ENCODE data around the gene SLCO4A1. TPM values are rescaled to one million over a fixed set of nuclear protein-coding genes. Genes with fewer than 3 reads are reported as not detected.

SLCO4A1 gene
- total RNA-seq, 4 donors from 2014 or later: 24.3 to 73.7 (median 40.5) TPM

DNA sequence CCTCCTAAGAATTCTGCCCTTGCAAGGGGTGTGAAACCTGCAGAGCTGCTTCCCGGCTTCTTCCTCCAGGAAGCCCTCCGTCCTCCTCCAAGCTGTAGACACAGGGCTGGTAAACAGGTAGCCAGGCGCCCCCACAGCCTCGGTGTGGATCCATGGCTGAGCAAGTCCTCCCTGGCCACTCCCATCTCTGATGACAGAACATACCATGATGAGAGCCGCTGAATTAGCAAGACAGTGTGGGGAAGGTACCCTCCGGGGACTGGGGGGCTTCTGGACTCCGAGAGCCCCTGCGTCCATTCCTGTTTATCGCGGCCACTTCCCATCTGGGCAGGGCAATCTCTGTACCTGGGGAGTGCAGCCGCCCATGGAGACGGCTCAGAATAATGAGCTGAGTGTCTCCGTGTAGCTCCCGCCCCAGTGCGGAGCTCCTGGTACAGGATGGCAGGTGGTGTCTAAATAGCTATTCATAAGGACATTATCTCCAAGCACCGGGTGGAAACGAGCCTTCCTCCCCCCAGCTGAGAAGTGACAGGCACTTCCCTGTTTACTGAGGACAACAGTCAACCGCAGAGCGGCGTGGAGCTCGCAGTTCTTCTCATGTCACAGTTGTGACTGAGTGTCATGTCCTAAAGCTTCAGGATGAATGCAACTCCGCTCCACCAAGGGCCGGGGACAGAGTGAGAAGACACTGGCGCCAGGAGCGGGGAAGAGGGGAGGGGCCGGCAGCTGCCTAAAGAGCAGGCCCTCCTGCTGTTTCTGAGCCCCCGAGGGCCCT is 43.7 kb downstream of the SLCO4A1 start:
- no peaks in the 10 kb centered on the region for H3K9me3 ChIP-seq
- 27 to 30% methylated on average over 23 to 25 of the region's 27 CpGs for WGBS, 2 donors
- H3K27me3 ChIP-seq: peaks cover 0 to 76% of the 10 kb centered on the region in 2 donors
- peak in 1 of 2 donors; percentile 22 for DNase-seq (ENCODE audit: low spot score in 2 of 2)
- no peak overlapping the region for H3K27ac ChIP-seq
- H3K36me3 ChIP-seq: no peaks in the 10 kb centered on the region
- H3K4me1 ChIP-seq: peaks cover 0 to 9% (median 0%) of the 10 kb centered on the region in 4 donors
- H3K4me3 ChIP-seq: no peak overlapping the region
- TF ChIP-seq CTCF (IDR thresholded peaks at IDR 0.05): no peak
- TF ChIP-seq EP300 (IDR thresholded peaks at IDR 0.05): no peak
- no peak for TF ChIP-seq POLR2A (IDR thresholded peaks at IDR 0.05)

GRCh38 chr20:62686869-62687830 is 44.8 kb downstream of the SLCO4A1 start:
- Histone ChIP-seq H3K4me3 (no peak overlapping the region), H3K4me1 (peaks cover 0 to 9% (median 0%) of the 10 kb centered on the region in 4 donors), H3K36me3 (no peaks in the 10 kb centered on the region), H3K27me3 (peaks cover 0 to 75% of the 10 kb centered on the region in 2 donors), H3K27ac (no peak overlapping the region), H3K9me3 (no peaks in the 10 kb centered on the region)
- 84 to 89% methylated on average over 22 to 30 of the region's 37 CpGs for WGBS, 2 donors
- DNase-seq (ENCODE audit: low spot score in 2 of 2): no peak
- TF ChIP-seq CTCF (IDR thresholded peaks at IDR 0.05) (no peak), EP300 (IDR thresholded peaks at IDR 0.05) (no peak), POLR2A (IDR thresholded peaks at IDR 0.05) (no peak)

DNA sequence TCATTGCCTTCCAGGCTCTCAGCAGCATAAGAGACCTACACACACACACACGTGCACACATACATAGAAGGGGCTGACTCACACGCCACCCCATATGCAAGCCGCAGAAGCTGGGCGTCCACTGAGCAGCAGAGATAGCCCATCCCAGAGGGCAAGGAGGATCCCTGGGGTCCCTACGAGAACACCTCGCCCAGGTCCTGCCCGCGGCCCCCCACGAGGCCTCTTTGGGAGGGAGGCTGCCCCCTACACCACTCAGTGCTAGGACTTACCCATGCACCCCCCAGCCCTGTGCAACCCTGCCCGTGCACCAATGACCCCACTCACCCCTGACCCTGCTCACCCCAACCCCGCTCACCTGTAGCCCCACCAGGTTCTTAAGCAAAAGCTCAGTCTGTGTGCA is 45.8 kb downstream of the SLCO4A1 start:
- Histone ChIP-seq H3K27me3 (peaks cover 0 to 77% of the 10 kb centered on the region in 2 donors), H3K4me1 (peaks cover 0 to 9% (median 0%) of the 10 kb centered on the region in 4 donors), H3K9me3 (no peaks in the 10 kb centered on the region), H3K36me3 (no peaks in the 10 kb centered on the region), H3K4me3 (no peak overlapping the region), H3K27ac (no peak overlapping the region)
- 87 to 94% methylated on average over 9 to 11 of the region's 11 CpGs for WGBS, 2 donors
- TF ChIP-seq EP300 (IDR thresholded peaks at IDR 0.05) (no peak), POLR2A (IDR thresholded peaks at IDR 0.05) (no peak), CTCF (IDR thresholded peaks at IDR 0.05) (no peak)
- DNase-seq (ENCODE audit: low spot score in 2 of 2): no peak

GRCh38 chr20:62688855-62689460 is 46.7 kb downstream of the SLCO4A1 start:
- Histone ChIP-seq H3K27me3 (peaks cover 0 to 79% of the 10 kb centered on the region in 2 donors), H3K9me3 (no peaks in the 10 kb centered on the region), H3K4me1 (peaks cover 0 to 9% (median 0%) of the 10 kb centered on the region in 4 donors), H3K36me3 (no peaks in the 10 kb centered on the region), H3K27ac (no peak overlapping the region), H3K4me3 (no peak overlapping the region)
- DNase-seq (ENCODE audit: low spot score in 2 of 2): no peak
- WGBS, 2 donors: 82 to 83% methylated on average over 28 to 29 of the region's 29 CpGs
- no peak for TF ChIP-seq EP300 (IDR thresholded peaks at IDR 0.05)
- no peak for TF ChIP-seq CTCF (IDR thresholded peaks at IDR 0.05)
- no peak for TF ChIP-seq POLR2A (IDR thresholded peaks at IDR 0.05)
